Measurements from ENCODE around the gene EHBP1L1. TPM values are rescaled to one million over a fixed set of nuclear protein-coding genes. Genes with fewer than 3 reads are reported as not detected.

The EHBP1L1 gene
- total and polyA plus RNA-seq, 2 of the 13 experiments (the other 11 are each of a cell fraction or from before 2014, with no cell fraction given), result 8.3 to 10.6 TPM

GRCh38 chr11:65636108-65637031 lies 60.5 kb downstream of the EHBP1L1 start (continued):
- TF ChIP-seq ZNF639 (CRISPR knock-in tag; conservative IDR thresholded peaks at IDR 0.05) (no peak), ZNF138 (CRISPR knock-in tag; IDR thresholded peaks at IDR 0.05; ENCODE audit: low read depth) (no peak), BHLHE40 (IDR thresholded peaks at IDR 0.05; ENCODE audit: low read length) (no peak), ZSCAN25 (CRISPR knock-in tag; IDR thresholded peaks at IDR 0.05) (no peak), ZBTB38 (CRISPR knock-in tag; IDR thresholded peaks at IDR 0.05) (no peak), NPAS2 (CRISPR knock-in tag; IDR thresholded peaks at IDR 0.05; ENCODE audit: borderline replicate concordance) (no peak), KIAA2018 (CRISPR knock-in tag; IDR thresholded peaks at IDR 0.05; ENCODE audit: borderline replicate concordance) (no peak), CREM (IDR thresholded peaks at IDR 0.05) (no peak), CREM (CRISPR knock-in tag; IDR thresholded peaks at IDR 0.05) (no peak), KDM6A (CRISPR knock-in tag; IDR thresholded peaks at IDR 0.05; ENCODE audit: low read depth) (no peak)

Measured in HepG2 (cell line).